Keratinocyte (primary cell): ENCODE results near the gene LMTK2.

ENCODE experiments used
- EZH2 ChIP-seq: IDR thresholded peaks from one replicate; pipeline ENCODE4 v1.6.1; 2012; ENCODE audit warnings: inconsistent platforms, mild to moderate bottlenecking, low read length, moderate library complexity
- TF ChIP-seq, protein P1 (sequence below), 3 experiments: IDR thresholded peaks in 1 of 3; conservative IDR thresholded peaks in 1 of 3; optimal IDR thresholded peaks in 1 of 3; 2 replicates in 2 of 3; 3 replicates in 1 of 3; pipeline versions ENCODE3 to v1.5.1; 2011; ENCODE audit warnings: low read length in 3 of 3, mild to moderate bottlenecking in 3 of 3, moderate library complexity in 2 of 3, control low read depth in 1 of 3, inconsistent platforms in 1 of 3; ENCODE audit not compliant: insufficient read depth in 2 of 3; ENCODE audit errors: extremely low read depth in 1 of 3

- TF ChIP-seq, protein P1, sequence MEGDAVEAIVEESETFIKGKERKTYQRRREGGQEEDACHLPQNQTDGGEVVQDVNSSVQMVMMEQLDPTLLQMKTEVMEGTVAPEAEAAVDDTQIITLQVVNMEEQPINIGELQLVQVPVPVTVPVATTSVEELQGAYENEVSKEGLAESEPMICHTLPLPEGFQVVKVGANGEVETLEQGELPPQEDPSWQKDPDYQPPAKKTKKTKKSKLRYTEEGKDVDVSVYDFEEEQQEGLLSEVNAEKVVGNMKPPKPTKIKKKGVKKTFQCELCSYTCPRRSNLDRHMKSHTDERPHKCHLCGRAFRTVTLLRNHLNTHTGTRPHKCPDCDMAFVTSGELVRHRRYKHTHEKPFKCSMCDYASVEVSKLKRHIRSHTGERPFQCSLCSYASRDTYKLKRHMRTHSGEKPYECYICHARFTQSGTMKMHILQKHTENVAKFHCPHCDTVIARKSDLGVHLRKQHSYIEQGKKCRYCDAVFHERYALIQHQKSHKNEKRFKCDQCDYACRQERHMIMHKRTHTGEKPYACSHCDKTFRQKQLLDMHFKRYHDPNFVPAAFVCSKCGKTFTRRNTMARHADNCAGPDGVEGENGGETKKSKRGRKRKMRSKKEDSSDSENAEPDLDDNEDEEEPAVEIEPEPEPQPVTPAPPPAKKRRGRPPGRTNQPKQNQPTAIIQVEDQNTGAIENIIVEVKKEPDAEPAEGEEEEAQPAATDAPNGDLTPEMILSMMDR (optimal IDR thresholded peaks at IDR 0.05 in 1 of 3, IDR thresholded peaks at IDR 0.05 in 1 of 3, conservative IDR thresholded peaks at IDR 0.05 in 1 of 3; ENCODE audit: extremely low read depth in 1 of 3, insufficient read depth in 2 of 3, low read length in 3 of 3) = no peak
- no peak for TF ChIP-seq EZH2
These were observed 20.4 kb upstream of the LMTK2 start for GRCh38 chr7:98086281-98086718.
